NCI-H510A (cell line): ENCODE measurements around the gene PAFAH2.

Experiments
- DNase-seq: peaks from one replicate; lab custom pipeline; 2025; lab: John Stamatoyannopoulos, UW

PAFAH2 gene

GRCh38 chr1:26031196-26031595 lies 33.3 kb upstream of the PAFAH2 start:
- DNase-seq = no peak

GRCh38 chr1:26029864-26030481 lies 32.1 kb upstream of the PAFAH2 start:
- DNase-seq = no peak

GRCh38 chr1:26029054-26029863 lies 31.4 kb upstream of the PAFAH2 start:
- DNase-seq = no peak

- DNase-seq = no peak
These were observed 30.7 kb upstream of the PAFAH2 start for GRCh38 chr1:26028490-26028980.

- DNase-seq = no peak
These were observed 30.0 kb upstream of the PAFAH2 start for GRCh38 chr1:26027716-26028489.

GRCh38 chr1:26025517-26025916 lies 27.7 kb upstream of the PAFAH2 start:
- no peak for DNase-seq

GRCh38 chr1:26025060-26025459 lies 27.2 kb upstream of the PAFAH2 start:
- no peak for DNase-seq

GRCh38 chr1:26023826-26024225 lies 26.0 kb upstream of the PAFAH2 start:
- no peak for DNase-seq

- DNase-seq = no peak
These were observed 25.1 kb upstream of the PAFAH2 start for GRCh38 chr1:26023009-26023408.

GRCh38 chr1:26022404-26022779 lies 24.5 kb upstream of the PAFAH2 start:
- no peak for DNase-seq

- DNase-seq = no peak
These were observed 24.0 kb upstream of the PAFAH2 start, which contains the start of gene EXTL1 for GRCh38 chr1:26021647-26022403. EXTL1 (plus strand) TSS chr1:26021775; CDS start chr1:26022647, 872 bp downstream.

GRCh38 chr1:26020941-26021646 lies 23.2 kb upstream of the PAFAH2 start:
- DNase-seq = no peak

- DNase-seq = no peak
These were observed 22.5 kb upstream of the PAFAH2 start for GRCh38 chr1:26020330-26020768.

GRCh38 chr1:26019641-26020315 lies 21.9 kb upstream of the PAFAH2 start:
- DNase-seq = no peak

- DNase-seq = no peak
These were observed 19.7 kb upstream of the PAFAH2 start for GRCh38 chr1:26017606-26018005.

- DNase-seq = no peak
These were observed 19.2 kb upstream of the PAFAH2 start for GRCh38 chr1:26016953-26017545.

- DNase-seq = no peak
These were observed 18.5 kb upstream of the PAFAH2 start for GRCh38 chr1:26016258-26016952.

GRCh38 chr1:26015358-26015757 lies 17.5 kb upstream of the PAFAH2 start:
- DNase-seq = no peak

- DNase-seq = no peak
These were observed 16.3 kb upstream of the PAFAH2 start for GRCh38 chr1:26014179-26014578.

GRCh38 chr1:26012864-26013263 lies 15.0 kb upstream of the PAFAH2 start:
- no peak for DNase-seq
